Endothelial cell (in vitro differentiated cells): ENCODE measurements around the gene MRC1. TPM values are rescaled to one million over a fixed set of nuclear protein-coding genes. Genes with fewer than 3 reads are reported as not detected.

ENCODE experiments used
- DNase-seq: peaks from one replicate; pipeline ENCODE4 v3.0.0; 2021; ENCODE audit warnings: low spot score
- H3K27ac Mint-ChIP-seq: one replicate; pipeline ENCODE4 v1.8.0; 2021; ENCODE audit warnings: mixed read lengths, inconsistent platforms; ENCODE audit not compliant: unreplicated experiment
- H3K27me3 Mint-ChIP-seq: one replicate; pipeline ENCODE4 v1.8.0; 2021; ENCODE audit warnings: mild to moderate bottlenecking, moderate library complexity, mixed read lengths, inconsistent platforms; ENCODE audit not compliant: unreplicated experiment
- H3K36me3 Mint-ChIP-seq: one replicate; pipeline ENCODE4 v1.8.0; 2021; ENCODE audit warnings: mild to moderate bottlenecking, low read depth, mixed read lengths, inconsistent platforms; ENCODE audit not compliant: unreplicated experiment
- H3K4me1 Mint-ChIP-seq: one replicate; pipeline ENCODE4 v1.8.0; 2021; ENCODE audit warnings: mild to moderate bottlenecking, mixed read lengths, inconsistent platforms; ENCODE audit not compliant: unreplicated experiment
- H3K4me3 Mint-ChIP-seq: one replicate; pipeline ENCODE4 v1.8.0; 2021; ENCODE audit warnings: mild to moderate bottlenecking, mixed read lengths, inconsistent platforms; ENCODE audit not compliant: unreplicated experiment
- H3K9me3 Mint-ChIP-seq: one replicate; pipeline ENCODE4 v1.8.0; 2021; ENCODE audit warnings: mixed read lengths, inconsistent platforms; ENCODE audit not compliant: unreplicated experiment
- CTCF ChIP-seq: fragments of 200-600 bp; sonication (generic); IDR thresholded peaks from one replicate; pipeline ENCODE4 v1.5.0; 2021; ENCODE audit warnings: antibody characterized with exemption; ENCODE audit not compliant: unreplicated experiment
- total RNA-seq: library from RNA; stranded (reverse); fragmentation: NEBNext Ultra II Directional; extraction: Animal tissue kit (Norgen Biotek cat#: 25700); gene quantifications from one replicate; pipeline ENCODE4 v1.2.1, GENCODE V29; 2021; ENCODE audit not compliant: unreplicated experiment

Gene MRC1
- total RNA-seq, 1 donor from 2014 or later: 35.7 TPM

DNA sequence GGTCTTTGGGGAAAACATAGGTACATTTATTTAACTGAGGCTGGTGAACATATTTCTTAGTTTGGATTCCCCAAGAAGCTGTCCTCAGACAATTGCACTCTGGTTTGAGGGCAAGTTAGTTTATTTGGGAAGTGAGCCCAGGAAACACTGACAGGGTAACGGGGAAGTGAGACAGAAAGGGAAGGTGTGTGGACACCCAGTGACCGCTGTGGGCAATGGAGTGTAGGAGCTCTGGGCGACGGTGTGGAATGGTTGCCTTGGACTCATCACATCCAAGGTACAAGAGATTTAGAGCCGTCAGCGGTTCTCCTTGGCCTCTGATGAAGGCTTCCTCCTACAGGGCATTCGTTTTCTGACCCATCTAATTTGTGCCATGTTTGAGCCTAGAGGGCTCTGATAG, 7.1 kb downstream of the MRC1 start:
- no peak for TF ChIP-seq CTCF
- no peak for DNase-seq
- H3K4me3 Mint-ChIP-seq: no peak overlapping the region
- H3K36me3 Mint-ChIP-seq: no peaks in the 10 kb centered on the region
- peaks cover 22% of the 10 kb centered on the region for H3K4me1 Mint-ChIP-seq
- no peak overlapping the region for H3K27ac Mint-ChIP-seq
- peaks cover 2% of the 10 kb centered on the region for H3K27me3 Mint-ChIP-seq
- H3K9me3 Mint-ChIP-seq: no peaks in the 10 kb centered on the region

GRCh38 chr10:17817316-17817715, 8.2 kb downstream of the MRC1 start:
- Mint-ChIP-seq H3K36me3 (no peaks in the 10 kb centered on the region), H3K4me1 (peaks cover 15% of the 10 kb centered on the region), H3K4me3 (no peak overlapping the region), H3K9me3 (no peaks in the 10 kb centered on the region), H3K27ac (no peak overlapping the region), H3K27me3 (peaks cover 2% of the 10 kb centered on the region)
- DNase-seq: no peak
- no peak for TF ChIP-seq CTCF

DNA sequence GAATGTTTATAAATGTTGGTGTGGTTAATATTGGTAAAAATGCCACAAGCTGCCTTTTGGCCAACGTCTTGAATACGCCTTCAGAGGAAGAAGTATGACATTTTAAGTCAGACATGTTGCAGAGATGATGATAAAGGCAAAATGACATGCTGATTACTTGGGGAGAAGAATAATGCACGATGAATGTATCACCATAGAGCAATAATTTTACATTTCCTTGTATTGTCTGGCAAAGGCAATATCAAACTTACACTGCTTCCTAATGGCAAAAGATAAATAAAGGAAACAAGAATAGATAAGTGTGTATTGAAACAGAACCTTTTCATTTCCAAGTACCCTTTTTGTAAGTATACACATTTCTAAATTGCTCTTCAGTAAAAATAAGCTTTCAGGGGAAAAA, 8.6 kb downstream of the MRC1 start:
- no peak overlapping the region for H3K27ac Mint-ChIP-seq
- no peak overlapping the region for H3K4me3 Mint-ChIP-seq
- TF ChIP-seq CTCF: no peak

GRCh38 chr10:17819836-17820235, 10.7 kb downstream of the MRC1 start:
- Mint-ChIP-seq H3K27me3 (peaks cover 2% of the 10 kb centered on the region), H3K9me3 (no peaks in the 10 kb centered on the region), H3K4me1 (peaks cover 15% of the 10 kb centered on the region), H3K27ac (no peak overlapping the region), H3K36me3 (no peaks in the 10 kb centered on the region), H3K4me3 (no peak overlapping the region)
- DNase-seq: no peak
- no peak for TF ChIP-seq CTCF

More for the DNA sequence above, 8.6 kb downstream of the MRC1 start:
- no peaks in the 10 kb centered on the region for H3K9me3 Mint-ChIP-seq
- peaks cover 15% of the 10 kb centered on the region for H3K4me1 Mint-ChIP-seq
- no peaks in the 10 kb centered on the region for H3K36me3 Mint-ChIP-seq
- H3K27me3 Mint-ChIP-seq: peaks cover 2% of the 10 kb centered on the region
- DNase-seq: no peak

DNA sequence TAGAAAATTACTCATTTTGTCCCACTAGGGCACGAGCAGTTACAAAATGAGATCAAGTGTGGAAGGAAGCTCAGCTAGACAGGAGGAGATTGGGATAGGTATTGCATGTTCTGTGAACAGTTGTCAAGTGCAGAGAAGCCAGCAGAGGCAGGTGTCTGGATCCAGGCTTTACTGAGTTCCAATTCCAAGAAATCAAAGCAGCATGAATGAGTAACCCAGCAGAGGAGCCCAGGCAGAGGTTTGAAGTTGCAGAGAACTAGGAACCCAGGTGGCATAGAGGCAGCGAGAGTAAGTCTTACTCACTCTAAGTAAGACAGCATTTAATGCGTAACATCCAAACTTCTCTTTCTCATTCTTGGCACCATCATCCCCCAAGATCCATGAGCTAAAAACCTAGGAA, 11.8 kb downstream of the MRC1 start:
- TF ChIP-seq CTCF: no peak
- Mint-ChIP-seq H3K27ac (no peak overlapping the region), H3K27me3 (peaks cover 2% of the 10 kb centered on the region), H3K9me3 (no peaks in the 10 kb centered on the region), H3K4me3 (no peak overlapping the region), H3K4me1 (peaks cover 11% of the 10 kb centered on the region), H3K36me3 (no peaks in the 10 kb centered on the region)
- no peak for DNase-seq
